ENCODE results near the gene SETD2. TPM values are rescaled to one million over a fixed set of nuclear protein-coding genes. Genes with fewer than 3 reads are reported as not detected.

The SETD2 gene
- total RNA-seq, 1 experiment from 2014 or later: 60.2 TPM

DNA sequence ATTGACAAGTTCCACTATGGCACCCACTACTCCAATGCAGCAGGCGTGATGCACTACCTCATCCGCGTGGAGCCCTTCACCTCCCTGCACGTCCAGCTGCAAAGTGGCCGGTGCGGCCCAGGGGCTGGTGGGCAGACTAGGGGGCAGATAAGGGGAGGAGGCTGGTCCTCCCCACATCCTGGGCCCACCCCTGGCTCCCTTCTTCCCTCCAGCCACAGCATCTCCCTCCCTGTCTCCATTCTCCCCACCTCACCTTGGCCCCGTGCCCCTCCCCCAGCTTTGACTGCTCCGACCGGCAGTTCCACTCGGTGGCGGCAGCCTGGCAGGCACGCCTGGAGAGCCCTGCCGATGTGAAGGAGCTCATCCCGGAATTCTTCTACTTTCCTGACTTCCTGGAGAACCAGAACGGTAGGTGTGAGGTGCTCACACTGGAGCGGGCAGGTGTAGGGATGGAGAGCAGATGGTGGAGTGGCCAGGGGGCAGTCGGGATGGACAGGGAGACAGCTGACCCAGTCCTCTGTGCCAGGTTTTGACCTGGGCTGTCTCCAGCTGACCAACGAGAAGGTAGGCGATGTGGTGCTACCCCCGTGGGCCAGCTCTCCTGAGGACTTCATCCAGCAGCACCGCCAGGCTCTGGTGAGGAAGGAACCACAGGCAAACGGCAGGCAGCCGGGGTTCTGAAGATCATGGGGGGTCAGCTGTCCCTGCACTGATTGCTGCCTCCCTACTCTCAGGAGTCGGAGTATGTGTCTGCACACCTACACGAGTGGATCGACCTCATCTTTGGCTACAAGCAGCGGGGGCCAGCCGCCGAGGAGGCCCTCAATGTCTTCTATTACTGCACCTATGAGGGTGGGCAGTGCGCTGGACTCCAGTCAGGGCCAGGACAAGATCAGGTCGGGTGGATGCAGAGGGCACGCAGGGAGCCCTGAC, 158.4 kb downstream of the SETD2 start:
- DNase-seq: no peak
- no peak overlapping the region for H3K9ac ChIP-seq (ENCODE audit: low read length)

DNA sequence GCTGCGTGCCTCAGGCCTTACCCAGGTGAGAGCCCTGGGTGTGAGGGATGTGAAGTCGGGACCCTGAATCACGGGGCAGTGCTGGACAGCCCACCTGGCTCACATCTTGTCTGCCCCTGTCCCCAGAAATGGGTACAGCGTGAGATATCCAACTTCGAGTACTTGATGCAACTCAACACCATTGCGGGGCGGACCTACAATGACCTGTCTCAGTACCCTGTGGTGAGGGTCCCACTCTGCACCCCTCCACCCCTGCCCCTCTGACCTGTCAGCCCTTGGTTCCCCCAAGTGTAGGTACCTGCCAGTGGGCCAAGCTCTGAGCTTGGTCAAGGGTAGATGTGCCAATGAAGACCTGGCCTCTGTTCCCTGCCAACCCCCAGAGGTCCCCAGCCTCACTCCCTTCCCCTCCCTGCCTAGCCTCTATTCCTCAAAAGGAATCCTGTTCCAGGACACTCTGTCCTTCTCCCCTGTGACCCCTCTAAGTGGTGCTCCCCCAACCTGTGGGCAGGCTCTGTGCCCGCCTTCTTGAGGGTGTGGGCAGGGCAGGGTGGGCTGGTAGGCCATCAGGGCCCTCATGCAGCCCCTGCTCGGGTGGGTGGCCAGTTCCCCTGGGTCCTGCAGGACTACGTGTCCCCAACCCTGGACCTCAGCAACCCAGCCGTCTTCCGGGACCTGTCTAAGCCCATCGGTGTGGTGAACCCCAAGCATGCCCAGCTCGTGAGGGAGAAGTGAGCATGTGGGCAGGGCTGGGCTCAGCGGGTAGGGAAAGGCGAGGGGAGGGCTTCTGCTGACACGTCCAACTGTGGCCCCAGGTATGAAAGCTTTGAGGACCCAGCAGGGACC, 159.3 kb downstream of the SETD2 start:
- no peak for DNase-seq
- peaks cover 4% of the 10 kb centered on the region for H3K4me1 ChIP-seq (ENCODE audit: low read length)
- H4K20me1 ChIP-seq (ENCODE audit: insufficient read depth, low read depth, low read length): 0 out of 2 replicates have a peak, but pooled peaks cover 6% of the 10 kb centered on the region
- no peak overlapping the region for H3K4me3 ChIP-seq (ENCODE audit: low read length)
- H3K4me2 ChIP-seq (ENCODE audit: low read depth, low read length, poor library complexity, severe bottlenecking): no peak overlapping the region
- H3K27ac ChIP-seq (ENCODE audit: low read length): no peak overlapping the region
- H2AFZ ChIP-seq (ENCODE audit: low read length): no peak overlapping the region
- H3K36me3 ChIP-seq (ENCODE audit: insufficient read depth, low read length): peaks cover 22% of the 10 kb centered on the region
- H3K9ac ChIP-seq (ENCODE audit: low read length): no peak overlapping the region
- H3K9me2 ChIP-seq (replicated peaks; ENCODE audit: insufficient read depth, low read length): no peaks in the 10 kb centered on the region
- no peaks in the 10 kb centered on the region for H3K9me3 ChIP-seq (ENCODE audit: low read length)
- H3K27me3 ChIP-seq (ENCODE audit: low read length): no peaks in the 10 kb centered on the region
- H3K79me2 ChIP-seq (ENCODE audit: low read length): no peaks in the 10 kb centered on the region

More for the DNA sequence above, 158.4 kb downstream of the SETD2 start:
- no peaks in the 10 kb centered on the region for H3K9me3 ChIP-seq (ENCODE audit: low read length)
- no peak overlapping the region for H3K27ac ChIP-seq (ENCODE audit: low read length)
- no peak overlapping the region for H2AFZ ChIP-seq (ENCODE audit: low read length)
- H3K4me2 ChIP-seq (ENCODE audit: low read depth, low read length, poor library complexity, severe bottlenecking): no peak overlapping the region
- peaks cover 4% of the 10 kb centered on the region for H3K4me1 ChIP-seq (ENCODE audit: low read length)
- H3K36me3 ChIP-seq (ENCODE audit: insufficient read depth, low read length): peaks cover 16% of the 10 kb centered on the region
- no peaks in the 10 kb centered on the region for H3K27me3 ChIP-seq (ENCODE audit: low read length)
- no peaks in the 10 kb centered on the region for H3K79me2 ChIP-seq (ENCODE audit: low read length)
- 0 out of 2 replicates have a peak, but pooled peaks cover 6% of the 10 kb centered on the region for H4K20me1 ChIP-seq (ENCODE audit: insufficient read depth, low read depth, low read length)
- no peak overlapping the region for H3K4me3 ChIP-seq (ENCODE audit: low read length)
- no peaks in the 10 kb centered on the region for H3K9me2 ChIP-seq (replicated peaks; ENCODE audit: insufficient read depth, low read length)

DNA sequence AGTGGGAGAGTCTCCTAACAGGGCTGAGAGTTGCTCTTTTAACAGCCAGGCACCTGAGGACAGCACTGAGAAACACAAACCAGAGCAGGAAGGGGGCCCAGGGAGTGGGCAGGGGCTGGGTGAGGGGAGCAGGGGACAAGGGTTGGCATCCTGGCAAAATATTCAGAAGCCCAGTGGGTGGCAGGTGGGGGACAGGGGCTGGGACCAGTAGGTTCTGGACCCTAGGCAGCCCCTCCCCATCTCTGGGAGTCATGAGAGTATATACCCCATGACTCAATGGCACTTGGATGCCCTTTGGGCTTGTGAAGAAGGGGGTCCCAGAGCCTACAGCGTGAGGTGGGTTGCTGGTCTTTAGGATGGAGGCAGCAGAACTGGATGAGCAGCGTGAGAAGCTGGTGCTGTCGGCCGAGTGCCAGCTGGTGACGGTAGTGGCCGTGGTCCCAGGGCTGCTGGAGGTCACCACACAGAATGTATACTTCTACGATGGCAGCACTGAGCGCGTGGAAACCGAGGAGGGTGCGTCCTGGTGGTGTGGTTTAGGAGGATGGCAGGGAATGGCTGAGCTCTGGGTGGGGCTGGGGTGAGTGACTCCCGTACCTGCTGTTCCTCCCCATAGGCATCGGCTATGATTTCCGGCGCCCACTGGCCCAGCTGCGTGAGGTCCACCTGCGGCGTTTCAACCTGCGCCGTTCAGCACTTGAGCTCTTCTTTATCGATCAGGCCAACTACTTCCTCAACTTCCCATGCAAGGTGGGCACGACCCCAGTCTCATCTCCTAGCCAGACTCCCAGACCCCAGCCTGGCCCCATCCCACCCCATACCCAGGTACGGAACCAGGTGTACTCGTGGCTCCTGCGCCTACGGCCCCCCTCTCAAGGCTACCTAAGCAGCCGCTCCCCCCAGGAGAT, 160.2 kb downstream of the SETD2 start:
- Histone ChIP-seq H3K36me3 (ENCODE audit: insufficient read depth, low read length) (peaks cover 28% of the 10 kb centered on the region), H3K79me2 (ENCODE audit: low read length) (no peaks in the 10 kb centered on the region), H3K4me2 (ENCODE audit: low read depth, low read length, poor library complexity, severe bottlenecking) (no peak overlapping the region), H4K20me1 (ENCODE audit: insufficient read depth, low read depth, low read length) (0 out of 2 replicates have a peak, but pooled peaks cover 6% of the 10 kb centered on the region), H3K27ac (ENCODE audit: low read length) (no peak overlapping the region), H3K9me2 (replicated peaks; ENCODE audit: insufficient read depth, low read length) (no peaks in the 10 kb centered on the region), H3K9me3 (ENCODE audit: low read length) (no peaks in the 10 kb centered on the region), H3K4me3 (ENCODE audit: low read length) (no peak overlapping the region), H2AFZ (ENCODE audit: low read length) (no peak overlapping the region), H3K9ac (ENCODE audit: low read length) (no peak overlapping the region), H3K27me3 (ENCODE audit: low read length) (no peaks in the 10 kb centered on the region), H3K4me1 (ENCODE audit: low read length) (peaks cover 4% of the 10 kb centered on the region)
- DNase-seq: no peak

DNA sequence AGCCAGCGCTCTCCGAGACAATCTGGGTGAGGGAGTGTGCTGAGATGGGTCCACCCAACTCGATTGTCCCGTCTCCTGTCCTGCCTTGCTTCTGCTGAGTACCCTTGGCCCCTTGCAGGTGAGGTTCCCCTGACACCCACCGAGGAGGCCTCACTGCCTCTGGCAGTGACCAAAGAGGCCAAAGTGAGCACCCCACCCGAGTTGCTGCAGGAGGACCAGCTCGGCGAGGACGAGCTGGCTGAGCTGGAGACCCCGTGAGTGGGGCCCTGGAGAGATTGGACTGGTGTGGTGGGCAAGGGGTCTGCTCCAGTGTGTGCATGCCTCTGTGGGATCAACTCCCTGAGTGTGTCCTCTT, 160.9 kb downstream of the SETD2 start:
- Histone ChIP-seq H3K4me3 (ENCODE audit: low read length) (no peak overlapping the region), H3K9ac (ENCODE audit: low read length) (no peak overlapping the region), H3K4me1 (ENCODE audit: low read length) (peaks cover 8% of the 10 kb centered on the region), H4K20me1 (ENCODE audit: insufficient read depth, low read depth, low read length) (0 out of 2 replicates have a peak, but pooled peaks cover 6% of the 10 kb centered on the region), H3K79me2 (ENCODE audit: low read length) (no peaks in the 10 kb centered on the region), H2AFZ (ENCODE audit: low read length) (no peak overlapping the region), H3K9me3 (ENCODE audit: low read length) (no peaks in the 10 kb centered on the region), H3K36me3 (ENCODE audit: insufficient read depth, low read length) (peaks cover 24% of the 10 kb centered on the region), H3K27me3 (ENCODE audit: low read length) (no peaks in the 10 kb centered on the region), H3K27ac (ENCODE audit: low read length) (no peak overlapping the region), H3K9me2 (replicated peaks; ENCODE audit: insufficient read depth, low read length) (no peaks in the 10 kb centered on the region), H3K4me2 (ENCODE audit: low read depth, low read length, poor library complexity, severe bottlenecking) (no peak overlapping the region)
- no peak for DNase-seq

DNA sequence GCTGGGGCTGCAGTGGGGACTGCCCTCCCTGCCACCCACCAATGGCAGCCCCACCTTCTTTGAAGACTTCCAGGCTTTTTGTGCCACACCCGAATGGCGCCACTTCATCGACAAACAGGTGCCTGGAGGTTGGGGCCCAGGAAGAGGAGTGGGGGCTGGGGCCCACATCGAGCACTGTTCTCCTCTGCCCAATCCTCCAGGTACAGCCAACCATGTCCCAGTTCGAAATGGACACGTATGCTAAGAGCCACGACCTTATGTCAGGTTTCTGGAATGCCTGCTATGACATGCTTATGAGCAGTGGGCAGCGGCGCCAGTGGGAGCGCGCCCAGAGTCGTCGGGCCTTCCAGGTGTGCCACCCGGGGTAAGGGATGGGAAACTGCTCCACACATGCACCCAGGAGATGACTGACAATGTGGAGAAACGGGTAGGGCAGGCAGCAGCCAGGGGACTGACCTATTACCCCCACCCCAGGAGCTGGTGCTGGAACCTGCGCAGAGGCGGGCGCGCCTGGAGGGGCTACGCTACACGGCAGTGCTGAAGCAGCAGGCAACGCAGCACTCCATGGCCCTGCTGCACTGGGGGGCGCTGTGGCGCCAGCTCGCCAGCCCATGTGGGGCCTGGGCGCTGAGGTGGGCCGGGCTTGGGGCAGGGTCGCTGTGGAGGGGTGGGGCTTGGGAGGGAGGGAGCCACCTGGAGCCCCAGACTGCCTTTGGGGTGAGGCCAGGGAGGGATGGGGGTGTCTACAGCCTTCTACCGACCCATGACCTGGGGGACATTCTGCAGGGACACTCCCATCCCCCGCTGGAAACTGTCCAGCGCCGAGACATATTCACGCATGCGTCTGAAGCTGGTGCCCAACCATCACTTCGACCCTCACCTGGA, 161.5 kb downstream of the SETD2 start:
- Histone ChIP-seq H3K36me3 (ENCODE audit: insufficient read depth, low read length) (peaks cover 24% of the 10 kb centered on the region), H2AFZ (ENCODE audit: low read length) (no peak overlapping the region), H3K9me2 (replicated peaks; ENCODE audit: insufficient read depth, low read length) (no peaks in the 10 kb centered on the region), H4K20me1 (ENCODE audit: insufficient read depth, low read depth, low read length) (0 out of 2 replicates have a peak, but pooled peaks cover 6% of the 10 kb centered on the region), H3K4me2 (ENCODE audit: low read depth, low read length, poor library complexity, severe bottlenecking) (no peak overlapping the region), H3K9me3 (ENCODE audit: low read length) (no peaks in the 10 kb centered on the region), H3K4me3 (ENCODE audit: low read length) (no peak overlapping the region), H3K4me1 (ENCODE audit: low read length) (peaks cover 9% of the 10 kb centered on the region), H3K27ac (ENCODE audit: low read length) (no peak overlapping the region), H3K9ac (ENCODE audit: low read length) (no peak overlapping the region), H3K79me2 (ENCODE audit: low read length) (no peaks in the 10 kb centered on the region), H3K27me3 (ENCODE audit: low read length) (no peaks in the 10 kb centered on the region)
- DNase-seq: no peak

DNA sequence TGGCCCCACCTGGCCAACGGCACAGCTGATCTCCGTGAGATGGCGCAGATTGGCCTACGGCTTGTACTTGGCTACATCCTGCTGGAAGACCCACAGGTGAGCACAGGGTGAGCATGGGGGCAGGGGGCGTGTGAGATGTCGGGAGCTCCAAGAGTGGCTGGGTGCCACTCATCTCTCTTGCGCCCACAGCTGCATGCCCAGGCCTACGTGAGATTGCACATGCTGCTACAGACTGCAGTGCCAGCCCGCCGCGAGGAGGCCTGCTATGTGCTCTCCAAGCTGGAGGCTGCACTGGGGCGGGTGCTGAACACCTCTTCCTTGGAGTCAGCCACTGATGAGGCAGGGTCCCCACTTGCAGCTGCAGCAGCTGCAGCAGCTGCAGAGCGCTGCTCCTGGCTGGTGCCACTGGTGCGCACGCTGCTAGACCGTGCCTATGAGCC, 162.2 kb downstream of the SETD2 start:
- H3K4me3 ChIP-seq (ENCODE audit: low read length): no peak overlapping the region
- no peaks in the 10 kb centered on the region for H3K79me2 ChIP-seq (ENCODE audit: low read length)
- H3K27me3 ChIP-seq (ENCODE audit: low read length): no peaks in the 10 kb centered on the region
- H3K4me1 ChIP-seq (ENCODE audit: low read length): peaks cover 11% of the 10 kb centered on the region
- no peaks in the 10 kb centered on the region for H3K9me2 ChIP-seq (replicated peaks; ENCODE audit: insufficient read depth, low read length)
- no peak overlapping the region for H3K4me2 ChIP-seq (ENCODE audit: low read depth, low read length, poor library complexity, severe bottlenecking)
- H2AFZ ChIP-seq (ENCODE audit: low read length): no peak overlapping the region
- no peak overlapping the region for H3K27ac ChIP-seq (ENCODE audit: low read length)
- H3K9ac ChIP-seq (ENCODE audit: low read length): no peak overlapping the region
- H3K9me3 ChIP-seq (ENCODE audit: low read length): no peaks in the 10 kb centered on the region
- H4K20me1 ChIP-seq (ENCODE audit: insufficient read depth, low read depth, low read length): 0 out of 2 replicates have a peak, but pooled peaks cover 6% of the 10 kb centered on the region
- peaks cover 24% of the 10 kb centered on the region for H3K36me3 ChIP-seq (ENCODE audit: insufficient read depth, low read length)
- no peak for DNase-seq

Measured in Karpas-422 (cell line).